H1 (cell line): Measurements from ENCODE around the gene NRAS. TPM values are rescaled to one million over a fixed set of nuclear protein-coding genes. Genes with fewer than 3 reads are reported as not detected.

Source experiments
- BCL11A ChIP-seq, 2 experiments: IDR thresholded peaks; one replicate each; pipeline ENCODE4 v1.6.1; 2011; ENCODE audit warnings: low read depth in 2 of 2, low read length in 2 of 2, mild to moderate bottlenecking in 2 of 2
- CBX8 ChIP-seq: fragments of 300-800, 300-1000 bp; sonication (generic); IDR thresholded peaks from 2 replicates; pipeline ENCODE4 v1.7.1; 2016; ENCODE audit warnings: low read depth, low read length, borderline replicate concordance
- HDAC6 ChIP-seq: IDR thresholded peaks from one replicate; pipeline ENCODE4 v1.7.1; 2012; ENCODE audit warnings: low read depth, mild to moderate bottlenecking, inconsistent platforms, low read length, moderate library complexity
- JUND ChIP-seq: IDR thresholded peaks from 2 replicates; pipeline ENCODE4 v1.6.1; 2011; ENCODE audit warnings: mild to moderate bottlenecking, improper control_type of control experiment, low read length
- KDM5A ChIP-seq: fragments of 200-600 bp; IDR thresholded peaks from 2 replicates; pipeline ENCODE4 v1.7.1; 2012; ENCODE audit warnings: mild to moderate bottlenecking, low read length, inconsistent platforms, mixed read lengths
- MAX ChIP-seq: IDR thresholded peaks from 2 replicates; pipeline ENCODE4 v1.6.1; 2012; ENCODE audit warnings: inconsistent platforms
- POLR2A ChIP-seq, 2 experiments: IDR thresholded peaks; 1 replicate in 1 of 2; 2 replicates in 1 of 2; pipeline ENCODE4 v1.6.1; 2011; ENCODE audit warnings: low read depth in 2 of 2, low read length in 2 of 2, mild to moderate bottlenecking in 2 of 2; ENCODE audit errors: control extremely low read depth in 1 of 2
- SAP30 ChIP-seq: fragments of 300-600 bp; sonication (generic); IDR thresholded peaks from 2 replicates; pipeline ENCODE4 v1.7.1; 2012; ENCODE audit warnings: low read length, moderate library complexity, mild to moderate bottlenecking, inconsistent platforms; ENCODE audit not compliant: insufficient read depth, insufficient replicate concordance
- SIN3A ChIP-seq, 2 experiments: IDR thresholded peaks in 1 of 2; conservative IDR thresholded peaks in 1 of 2; 2 replicates each; pipeline ENCODE4 v1.6.1; 2011 to 2012; ENCODE audit warnings: low read length in 2 of 2, improper control_type of control experiment in 1 of 2, low read depth in 1 of 2, mild to moderate bottlenecking in 1 of 2
- SP1 ChIP-seq: IDR thresholded peaks from 2 replicates; pipeline ENCODE4 v1.6.1; 2011; ENCODE audit warnings: low read depth, low read length
- TAF7 ChIP-seq: optimal IDR thresholded peaks from 2 replicates; pipeline ENCODE3; 2011; ENCODE audit warnings: low read depth, mild to moderate bottlenecking, inconsistent platforms, low read length, moderate library complexity, borderline replicate concordance
- polyA plus RNA-seq, 7 experiments: library from polyadenylated mRNA; depleted of rRNA in 3 of 7; stranded (reverse) in 5 of 7; unstranded in 2 of 7; fragments of >200 nt in 5 of 7; fragments of 200-250 nt in 2 of 7; gene quantifications; 1 replicate in 5 of 7; 2 replicates in 1 of 7; 4 replicates in 1 of 7; pipeline versions ENCODE4 v1.2.1 to v1.2.3, GENCODE V29; 2011 to 2013; ENCODE audit warnings: missing spikeins in 2 of 7, mixed read lengths in 2 of 7
- total RNA-seq: library from RNA; stranded (reverse); fragmentation: NEBNext Ultra II Directional; extraction: Animal tissue kit (Norgen Biotek cat#: 25700); gene quantifications from 2 replicates; pipeline ENCODE4 v1.2.1, GENCODE V29; 2021

Gene NRAS
- total and polyA plus RNA-seq, 2 of the 8 experiments (the other 6 are each of a cell fraction or from before 2014, with no cell fraction given), result 24.5 to 65.1 TPM

GRCh38 chr1:114757455-114758255 lies 41.1 kb upstream of the NRAS start, which contains the start of gene CSDE1 (continued):
- TF ChIP-seq JUND, result no peak
- peak in 1 of 2 experiments; percentile 82; a peak in 2 of 4 replicates for TF ChIP-seq SIN3A (conservative IDR thresholded peaks at IDR 0.05 in 1 of 2, IDR thresholded peaks at IDR 0.05 in 1 of 2; ENCODE audit: low read depth in 1 of 2, low read length in 2 of 2)
- no peak for TF ChIP-seq SAP30
- TF ChIP-seq BCL11A (IDR thresholded peaks at IDR 0.05; ENCODE audit: low read depth in 2 of 2, low read length in 2 of 2), result no peak
- TF ChIP-seq CBX8, result no peak
- peak; percentile 95 to 96 for TF ChIP-seq POLR2A (IDR thresholded peaks at IDR 0.05; ENCODE audit: control extremely low read depth in 1 of 2, low read depth in 2 of 2, low read length in 2 of 2)
- peak; percentile 96 for TF ChIP-seq TAF7
- peak; percentile 21; the same call in 1 of the 2 replicates for TF ChIP-seq SP1
- no peak for TF ChIP-seq HDAC6
- TF ChIP-seq MAX, result peak; percentile 20; the same call in 1 of the 2 replicates
- no peak; the same call in 1 of the 2 replicates for TF ChIP-seq KDM5A
